ENCODE data around the gene ZNF423.

DNA sequence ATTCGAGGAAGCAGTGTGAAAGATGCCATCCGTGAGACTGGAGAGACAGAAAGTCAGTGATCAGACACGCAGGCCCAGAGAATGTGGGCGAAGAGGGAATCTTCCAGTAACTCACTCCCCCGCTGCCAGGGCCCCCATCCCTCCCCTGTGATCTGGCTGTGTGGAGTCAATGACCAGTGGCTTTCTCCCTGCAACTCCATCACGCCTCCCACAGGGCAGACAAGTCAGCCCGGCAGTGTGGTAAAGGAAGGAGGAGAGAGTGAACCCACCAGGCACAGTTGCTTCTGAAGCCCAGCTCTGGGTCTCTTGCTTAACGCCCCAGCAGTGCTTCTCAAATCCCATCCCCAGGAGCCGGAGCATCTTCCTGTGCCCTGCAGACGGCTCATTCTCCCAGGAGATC, 142.1 kb downstream of the ZNF423 start:
- TF ChIP-seq GATA2 (IDR thresholded peaks at IDR 0.05; ENCODE audit: low read depth, low read length) (no peak), GATA3 (IDR thresholded peaks at IDR 0.05; ENCODE audit: low read depth, low read length) (no peak)

All from SH-SY5Y (cell line).